Measurements from ENCODE around the gene AHR.

DNA sequence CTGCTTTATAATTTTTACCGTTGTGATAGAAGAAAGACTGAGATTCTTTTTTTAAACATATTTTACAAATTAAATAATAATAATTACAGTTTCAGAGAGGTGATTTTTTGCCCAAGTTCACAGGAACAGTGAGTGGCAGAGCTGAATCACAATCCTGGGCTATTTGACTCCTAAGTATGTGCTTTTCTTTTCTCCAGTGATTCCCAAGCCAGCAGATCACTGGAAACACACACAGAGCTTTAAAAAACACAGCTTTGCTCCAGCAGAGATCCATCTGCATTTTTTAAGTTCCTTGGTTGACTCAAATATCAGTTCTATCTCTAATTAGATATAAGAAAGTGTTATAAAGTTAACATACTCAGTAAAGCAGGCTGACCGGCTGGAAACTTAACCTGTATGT is 69.0 kb downstream of the AHR start:
- no peak for TF ChIP-seq REST (IDR thresholded peaks at IDR 0.05; ENCODE audit: borderline replicate concordance)
- no peak for TF ChIP-seq CTCF (IDR thresholded peaks at IDR 0.05; ENCODE audit: poor library complexity, severe bottlenecking)
- no peak for TF ChIP-seq EZH2 (IDR thresholded peaks at IDR 0.05; ENCODE audit: borderline replicate concordance, insufficient read depth, low read length, poor library complexity, severe bottlenecking)

All from neural cell (in vitro differentiated cells).